Ovary (tissue), 9 donors: ENCODE data around the gene EIF4G3. TPM values are rescaled to one million over a fixed set of nuclear protein-coding genes. Genes with fewer than 3 reads are reported as not detected.

Experiments used
- DNase-seq, 5 donors: peaks; one replicate each; pipeline ENCODE4 v3.0.0-alpha.2; 2019 to 2020
- H3K27ac ChIP-seq, 2 donors: fragments of 200-600 bp; one replicate each; pipeline versions ENCODE4 v1.5.1 to v1.8.0; 2019 to 2022
- H3K27me3 ChIP-seq: fragments of 200-600 bp; one replicate; pipeline ENCODE4 v1.8.0; 2022
- H3K36me3 ChIP-seq: fragments of 200-600 bp; sonication (generic); one replicate; pipeline ENCODE4 v1.5.1; 2019
- H3K4me1 ChIP-seq: one replicate; pipeline ENCODE4 v1.8.1; 2013; ENCODE audit warnings: mild to moderate bottlenecking, moderate library complexity; ENCODE audit not compliant: insufficient read depth
- H3K4me3 ChIP-seq: fragments of 200-600 bp; sonication (generic); one replicate; pipeline ENCODE4 v1.5.1; 2017
- H3K9me3 ChIP-seq, 2 donors: fragments of 200-600 bp in 1 of 2; sonication (generic) in 1 of 2; one replicate each; pipeline versions ENCODE4 v1.5.1 to v1.8.1; 2013 to 2019; ENCODE audit warnings: mild to moderate bottlenecking in 1 of 2, moderate library complexity in 1 of 2
- CTCF ChIP-seq, 3 donors: fragments of 450-650 bp in 2 of 3; fragments of 200-600 bp in 1 of 3; IDR thresholded peaks; one replicate each; pipeline versions ENCODE4 v1.5.1 to v1.8.0; 2016 to 2022; ENCODE audit warnings: antibody characterized with exemption in 3 of 3, mild to moderate bottlenecking in 1 of 3
- EP300 ChIP-seq: sonication (generic); formaldehyde crosslinking; IDR thresholded peaks from one replicate; pipeline ENCODE4 v1.6.1; 2017; ENCODE audit warnings: antibody characterized with exemption
- POLR2A ChIP-seq: fragments of 450-650 bp; IDR thresholded peaks from one replicate; pipeline ENCODE4 v1.6.1; 2017; ENCODE audit warnings: antibody characterized with exemption, mild to moderate bottlenecking, moderate library complexity
- WGBS, 3 donors: extraction: QIAGEN DNeasy Blood & Tissue Kit in 1 of 3; methylation state at CpG; one replicate each; pipeline versions ENCODE4 v1.1.5 to v1.1.7; 2013 to 2017; 5-methylcytosine and 5-hydroxymethylcytosine counted together
- intact Hi-C, 4 donors: fragments of 100-400 bp; cut with DNase I; formaldehyde crosslinking; loops; one replicate each; pipeline versions ENCODE4 v1.11.0 to v1.15.1; 2022 to 2023
- polyA plus RNA-seq, 2 donors: library from polyadenylated mRNA; stranded (reverse); fragments of 200-250 nt in 1 of 2; fragments of 350-450 nt in 1 of 2; fragmentation: Illumina TruSeq in 1 of 2; extraction: RNeasy Lipid Tissue Mini Kit (QIAGEN cat#74804) in 1 of 2; gene quantifications; one replicate each; pipeline ENCODE4 v1.2.3, GENCODE V29; 2013 to 2014
- total RNA-seq, 7 donors: library from RNA; depleted of rRNA in 2 of 7; stranded (reverse); fragments of >200 nt in 2 of 7; fragmentation: NEBNext Ultra II Directional in 3 of 7; extraction: Animal tissue kit (Norgen Biotek cat#: 25700) in 3 of 7; gene quantifications; one replicate each; pipeline versions ENCODE4 v1.1.0 to v1.2.4, GENCODE V29; 2016 to 2023
- donor health status: DM: no; HTN: no; CAD: no; lungs with moderate emphysema.
- donor health status: DM: no; HTN: no; CAD: no.
- donor health status: Bipolar disorder and iron deficiency.
- donor health status: DM: yes; HTN: yes; CAD: no.
- donor health status: DM: no; HTN: no; CAD: no.
- donor health status: DM: yes; HTN: yes; CAD: no.

EIF4G3 gene
- total and polyA plus RNA-seq, 9 donors, result 13.9 to 62.4 (median 39.4) TPM

GRCh38 chr1:21082073-21082472, 94.6 kb downstream of the EIF4G3 start:
- WGBS, 3 donors, result 90% methylated on average over 6 of the region's 6 CpGs
- no peak for DNase-seq

GRCh38 chr1:21077085-21077484, 99.6 kb downstream of the EIF4G3 start:
- DNase-seq, result no peak
- H3K36me3 ChIP-seq, result no peaks in the 10 kb centered on the region
- no peaks in the 10 kb centered on the region for H3K9me3 ChIP-seq
- H3K4me1 ChIP-seq, result no peaks in the 10 kb centered on the region
- no peaks in the 10 kb centered on the region for H3K27me3 ChIP-seq
- H3K27ac ChIP-seq, result no peak overlapping the region
- intact Hi-C loops, result no loop called here
- TF ChIP-seq EP300, result no peak
- TF ChIP-seq CTCF (IDR thresholded peaks at IDR 0.05), result no peak
- TF ChIP-seq POLR2A, result no peak
- H3K4me3 ChIP-seq, result no peak overlapping the region

More at GRCh38 chr1:21082073-21082472, 94.6 kb downstream of the EIF4G3 start:
- H3K27me3 ChIP-seq, result no peaks in the 10 kb centered on the region
- TF ChIP-seq POLR2A (no peak), CTCF (IDR thresholded peaks at IDR 0.05) (no peak), EP300 (no peak)
- H3K9me3 ChIP-seq, result no peaks in the 10 kb centered on the region
- no peaks in the 10 kb centered on the region for H3K36me3 ChIP-seq
- intact Hi-C loops, result no loop called here
- H3K27ac ChIP-seq, result no peak overlapping the region
- no peaks in the 10 kb centered on the region for H3K4me1 ChIP-seq
- H3K4me3 ChIP-seq, result no peak overlapping the region

- intact Hi-C loops, result no loop called here
- Histone ChIP-seq H3K4me1 (no peaks in the 10 kb centered on the region), H3K9me3 (no peaks in the 10 kb centered on the region), H3K27ac (no peak overlapping the region), H3K27me3 (no peaks in the 10 kb centered on the region), H3K4me3 (no peak overlapping the region), H3K36me3 (no peaks in the 10 kb centered on the region)
- no peak for DNase-seq
- WGBS, 3 donors, result 78 to 84% (median 79%) methylated on average over 3 of the region's 3 CpGs
- TF ChIP-seq CTCF (IDR thresholded peaks at IDR 0.05) (no peak), POLR2A (no peak), EP300 (no peak)
Observed at GRCh38 chr1:21072721-21073120, 104.0 kb downstream of the EIF4G3 start.

- TF ChIP-seq POLR2A, result no peak
- no peak for TF ChIP-seq CTCF (IDR thresholded peaks at IDR 0.05)
- H3K9me3 ChIP-seq, result no peaks in the 10 kb centered on the region
- H3K4me1 ChIP-seq, result no peaks in the 10 kb centered on the region
- H3K36me3 ChIP-seq, result no peaks in the 10 kb centered on the region
- H3K27me3 ChIP-seq, result no peaks in the 10 kb centered on the region
- no peak overlapping the region for H3K4me3 ChIP-seq
- WGBS, 3 donors, result 10 to 12% (median 11%) methylated on average over 4 of the region's 4 CpGs
- no peak overlapping the region for H3K27ac ChIP-seq
- DNase-seq, result no peak
- intact Hi-C loops, result no loop called here
Observed at GRCh38 chr1:21069549-21069948, 107.1 kb downstream of the EIF4G3 start.

GRCh38 chr1:21068937-21069336, 107.8 kb downstream of the EIF4G3 start:
- H3K4me1 ChIP-seq, result no peaks in the 10 kb centered on the region
- DNase-seq, result no peak
- H3K4me3 ChIP-seq, result no peak overlapping the region
- no peaks in the 10 kb centered on the region for H3K36me3 ChIP-seq
- H3K9me3 ChIP-seq, result no peaks in the 10 kb centered on the region
- intact Hi-C loops, result no loop called here
- TF ChIP-seq POLR2A (no peak), CTCF (IDR thresholded peaks at IDR 0.05) (no peak), EP300 (no peak)
- H3K27me3 ChIP-seq, result no peaks in the 10 kb centered on the region
- no peak overlapping the region for H3K27ac ChIP-seq
